ENCODE measurements around the gene CD101. TPM values are rescaled to one million over a fixed set of nuclear protein-coding genes. Genes with fewer than 3 reads are reported as not detected.

The CD101 gene
- total RNA-seq, 1 donor from 2014 or later, result 0.53 TPM

Other genes with a start within 250 kb of the CD101 start
- gene CD2, start 247.3 kb upstream of the CD101 start, total RNA-seq, result not detected in 2 replicates
- gene PTGFRN, start 91.8 kb upstream of the CD101 start, total RNA-seq, result 89.2 and 117 TPM in 2 replicates
- 10.8 and 11.6 TPM in 2 replicates for gene TTF2, start 58.6 kb downstream of the CD101 start, total RNA-seq
- gene TRIM45, start 120.0 kb downstream of the CD101 start, total RNA-seq, result 2.6 and 2.9 TPM in 2 replicates
- gene VTCN1, start 209.2 kb downstream of the CD101 start, total RNA-seq, result 0.26 and 0.90 TPM in 2 replicates

Data from bronchial epithelial cell (primary cell).